Activated naive CD4-positive, alpha-beta T cell treated with anti-CD3 and anti-CD28 coated beads for 36 hours (primary cell): ENCODE data around the gene AKAP4. TPM values are rescaled to one million over a fixed set of nuclear protein-coding genes. Genes with fewer than 3 reads are reported as not detected.

Source experiments
- CTCF ChIA-PET: fragments of 350-600 bp; sonication (Branson Sonifier 250); formaldehyde crosslinking; loops from one replicate; lab custom pipeline; 2021; ENCODE audit warnings: antibody characterized with exemption; lab: Charles Lee
- DNase-seq: peaks from one replicate; pipeline ENCODE4 v3.0.0-alpha.2; 2020
- H3K27ac Mint-ChIP-seq: one replicate; pipeline ENCODE4 v1.8.0; 2021; ENCODE audit warnings: mild to moderate bottlenecking, mixed read lengths
- H3K27me3 Mint-ChIP-seq: one replicate; pipeline ENCODE4 v1.8.0; 2021; ENCODE audit warnings: low read depth, mixed read lengths
- H3K36me3 Mint-ChIP-seq: one replicate; pipeline ENCODE4 v1.8.0; 2021; ENCODE audit warnings: low read depth, mixed read lengths
- H3K4me1 Mint-ChIP-seq: one replicate; pipeline ENCODE4 v1.8.0; 2021; ENCODE audit warnings: low read depth, mixed read lengths
- H3K4me3 Mint-ChIP-seq: one replicate; pipeline ENCODE4 v1.8.0; 2021; ENCODE audit warnings: mild to moderate bottlenecking, moderate library complexity, mixed read lengths
- H3K9me3 Mint-ChIP-seq: one replicate; pipeline ENCODE4 v1.8.0; 2021; ENCODE audit warnings: mixed read lengths
- intact Hi-C: fragments of 100-400 bp; cut with micrococcal nuclease; formaldehyde crosslinking; loops from one replicate; pipeline ENCODE4 v1.15.1; 2023
- total RNA-seq, 2 experiments: library from RNA; stranded (reverse); gene quantifications; one replicate each; pipeline ENCODE4 v1.2.3, GENCODE V29; 2021

AKAP4 gene
- not detected for total RNA-seq

GRCh38 chrX:50200907-50201306 is at the start of gene AKAP4:
Gene AKAP4 (minus strand): TSS chrX:50201007. CDS start chrX:50200889, 118 bp downstream.
- CTCF ChIA-PET, result no interaction called here
- H3K27me3 Mint-ChIP-seq, result peaks cover 5% of the 10 kb centered on the region
- H3K27ac Mint-ChIP-seq, result no peak within 1 kb of the TSS

GRCh38 chrX:50211510-50211909 is 10.7 kb upstream of the AKAP4 start:
- intact Hi-C loops, result no loop called here
- CTCF ChIA-PET, result no interaction called here
- Mint-ChIP-seq H3K4me1 (no peaks in the 10 kb centered on the region), H3K27ac (no peak overlapping the region), H3K4me3 (no peak overlapping the region), H3K36me3 (no peaks in the 10 kb centered on the region), H3K27me3 (no peaks in the 10 kb centered on the region), H3K9me3 (no peaks in the 10 kb centered on the region)
- DNase-seq, result no peak

More at GRCh38 chrX:50200907-50201306, at the start of gene AKAP4:
- Mint-ChIP-seq H3K4me1 (peaks cover 11% of the 10 kb centered on the region), H3K4me3 (no peak within 1 kb of the TSS), H3K36me3 (no peaks in the 10 kb centered on the region), H3K9me3 (no peaks in the 10 kb centered on the region)
- no peak for DNase-seq
- intact Hi-C loops, result no loop called here

GRCh38 chrX:50206753-50207152 is 5.9 kb upstream of the AKAP4 start:
- Mint-ChIP-seq H3K27ac (no peak overlapping the region), H3K36me3 (no peaks in the 10 kb centered on the region), H3K4me1 (peaks cover 11% of the 10 kb centered on the region), H3K27me3 (no peaks in the 10 kb centered on the region), H3K4me3 (no peak overlapping the region), H3K9me3 (no peaks in the 10 kb centered on the region)
- CTCF ChIA-PET, result no interaction called here
- DNase-seq, result no peak
- intact Hi-C loops, result no loop called here

- CTCF ChIA-PET, result interaction anchor here (0.6 to 0.9 kb wide), 5 partner anchors 252 to 1573 kb away, joined by 3 to 7 read pairs (median 4); no protein-coding TSS in a partner anchor
- Mint-ChIP-seq H3K27me3 (no peaks in the 10 kb centered on the region), H3K27ac (peak within 1 kb of the TSS; percentile 79), H3K4me1 (peaks cover 11% of the 10 kb centered on the region), H3K9me3 (no peaks in the 10 kb centered on the region), H3K4me3 (peak within 1 kb of the TSS; percentile 71), H3K36me3 (no peaks in the 10 kb centered on the region)
- DNase-seq, result peak; percentile 74
- intact Hi-C loops, result loop anchor here (1.0 kb wide), 3 partner anchors 104 to 289 kb away; partner anchors contain the start of gene CLCN5
Observed at GRCh38 chrX:50204364-50204899, 3.6 kb upstream of the AKAP4 start, which contains the start of gene CCNB3. Gene CCNB3 (plus strand): TSS chrX:50204765. CDS start chrX:50285164, 80,399 bp downstream.

GRCh38 chrX:50202539-50202938 is 1.7 kb upstream of the AKAP4 start:
- peaks cover 2% of the 10 kb centered on the region for H3K27me3 Mint-ChIP-seq
- no peaks in the 10 kb centered on the region for H3K36me3 Mint-ChIP-seq
- H3K4me1 Mint-ChIP-seq, result peaks cover 11% of the 10 kb centered on the region
- no peak overlapping the region for H3K27ac Mint-ChIP-seq
- H3K9me3 Mint-ChIP-seq, result no peaks in the 10 kb centered on the region
- no peak for DNase-seq
- CTCF ChIA-PET, result no interaction called here
- H3K4me3 Mint-ChIP-seq, result no peak overlapping the region
- intact Hi-C loops, result no loop called here

GRCh38 chrX:50198348-50198747 is 2.5 kb downstream of the AKAP4 start:
- no peak overlapping the region for H3K27ac Mint-ChIP-seq
- DNase-seq, result no peak
- no peaks in the 10 kb centered on the region for H3K36me3 Mint-ChIP-seq
- H3K4me1 Mint-ChIP-seq, result peaks cover under 1% of the 10 kb centered on the region
- H3K27me3 Mint-ChIP-seq, result peaks cover 5% of the 10 kb centered on the region
- intact Hi-C loops, result no loop called here
- CTCF ChIA-PET, result no interaction called here
- H3K9me3 Mint-ChIP-seq, result no peaks in the 10 kb centered on the region
- no peak overlapping the region for H3K4me3 Mint-ChIP-seq

- no peaks in the 10 kb centered on the region for H3K4me1 Mint-ChIP-seq
- intact Hi-C loops, result no loop called here
- CTCF ChIA-PET, result no interaction called here
Observed at GRCh38 chrX:50188859-50189600, 11.8 kb downstream of the AKAP4 start.

GRCh38 chrX:50183891-50184290 is 16.9 kb downstream of the AKAP4 start:
- Mint-ChIP-seq H3K4me1 (no peaks in the 10 kb centered on the region), H3K27me3 (no peaks in the 10 kb centered on the region), H3K27ac (no peak overlapping the region), H3K36me3 (no peaks in the 10 kb centered on the region), H3K4me3 (no peak overlapping the region), H3K9me3 (no peaks in the 10 kb centered on the region)
- DNase-seq, result no peak
- intact Hi-C loops, result no loop called here
- CTCF ChIA-PET, result no interaction called here

More at GRCh38 chrX:50188859-50189600, 11.8 kb downstream of the AKAP4 start:
- Mint-ChIP-seq H3K27me3 (no peaks in the 10 kb centered on the region), H3K4me3 (no peak overlapping the region), H3K27ac (no peak overlapping the region), H3K36me3 (no peaks in the 10 kb centered on the region), H3K9me3 (no peaks in the 10 kb centered on the region)
- no peak for DNase-seq

GRCh38 chrX:50180073-50180940 is 20.5 kb downstream of the AKAP4 start:
- Mint-ChIP-seq H3K36me3 (no peaks in the 10 kb centered on the region), H3K27ac (no peak overlapping the region), H3K4me3 (no peak overlapping the region), H3K9me3 (no peaks in the 10 kb centered on the region), H3K27me3 (no peaks in the 10 kb centered on the region), H3K4me1 (no peaks in the 10 kb centered on the region)
- intact Hi-C loops, result no loop called here
- CTCF ChIA-PET, result no interaction called here
- no peak for DNase-seq

GRCh38 chrX:50169717-50170116 is 31.1 kb downstream of the AKAP4 start:
- Mint-ChIP-seq H3K27me3 (no peaks in the 10 kb centered on the region), H3K9me3 (no peaks in the 10 kb centered on the region), H3K4me3 (no peak overlapping the region), H3K36me3 (no peaks in the 10 kb centered on the region), H3K4me1 (peaks cover 10% of the 10 kb centered on the region), H3K27ac (no peak overlapping the region)
- CTCF ChIA-PET, result no interaction called here
- no peak for DNase-seq
- intact Hi-C loops, result no loop called here

- Mint-ChIP-seq H3K4me3 (no peak overlapping the region), H3K9me3 (no peaks in the 10 kb centered on the region), H3K27ac (no peak overlapping the region), H3K4me1 (peaks cover 10% of the 10 kb centered on the region), H3K36me3 (no peaks in the 10 kb centered on the region), H3K27me3 (no peaks in the 10 kb centered on the region)
- intact Hi-C loops, result no loop called here
- no peak for DNase-seq
- CTCF ChIA-PET, result interaction anchor here (1.2 kb wide), 1 partner anchor 11 kb away, joined by 3 read pairs; no protein-coding TSS in a partner anchor
Observed at GRCh38 chrX:50168241-50168687, 32.5 kb downstream of the AKAP4 start.

- no peaks in the 10 kb centered on the region for H3K9me3 Mint-ChIP-seq
- peaks cover 10% of the 10 kb centered on the region for H3K4me1 Mint-ChIP-seq
- H3K27me3 Mint-ChIP-seq, result no peaks in the 10 kb centered on the region
- H3K36me3 Mint-ChIP-seq, result no peaks in the 10 kb centered on the region
- DNase-seq, result no peak
- CTCF ChIA-PET, result no interaction called here
- H3K4me3 Mint-ChIP-seq, result no peak overlapping the region
- H3K27ac Mint-ChIP-seq, result no peak overlapping the region
- intact Hi-C loops, result no loop called here
Observed at GRCh38 chrX:50167366-50167765, 33.4 kb downstream of the AKAP4 start.
